Non-pigmented ciliary epithelial cell (primary cell): Measurements from ENCODE around the gene TSPO2.
"Not testable (repeated sequence)": the region's sequence is repeated elsewhere in the genome, so short reads cannot be mapped to it uniquely, and the experiment has no call there.

Experiments
- DNase-seq: peaks from one replicate; pipeline ENCODE4 v3.0.0-alpha.2; 2010; ENCODE audit warnings: low read depth

TSPO2 gene

GRCh38 chr6:41042226-41043055 is at the start of gene TSPO2:
Gene TSPO2 (plus strand): TSS chr6:41042467. CDS start chr6:41042986, 519 bp downstream.
- DNase-seq, result no peak

GRCh38 chr6:40992746-40993145 is 49.5 kb upstream of the TSPO2 start:
- DNase-seq, result no peak

- DNase-seq, result no peak
These were observed 45.6 kb upstream of the TSPO2 start for GRCh38 chr6:40996591-40997233.

- no peak for DNase-seq
These were observed 44.9 kb upstream of the TSPO2 start for GRCh38 chr6:40997234-40997957.

GRCh38 chr6:40998661-40999060 is 43.6 kb upstream of the TSPO2 start:
- DNase-seq, result no peak

GRCh38 chr6:40999569-40999968 is 42.7 kb upstream of the TSPO2 start:
- DNase-seq, result no peak

GRCh38 chr6:41000248-41000647 is 42.0 kb upstream of the TSPO2 start:
- no peak for DNase-seq

GRCh38 chr6:41002168-41002567 is 40.1 kb upstream of the TSPO2 start:
- no peak for DNase-seq

- DNase-seq, result not testable (repeated sequence)
These were observed 36.0 kb upstream of the TSPO2 start for GRCh38 chr6:41006217-41006616.

- DNase-seq, result not testable (repeated sequence)
These were observed 35.3 kb upstream of the TSPO2 start for GRCh38 chr6:41006980-41007379.

GRCh38 chr6:41008011-41008410 is 34.3 kb upstream of the TSPO2 start:
- DNase-seq, result no peak

- DNase-seq, result no peak
These were observed 32.6 kb upstream of the TSPO2 start for GRCh38 chr6:41009669-41010068.

GRCh38 chr6:41011673-41012072 is 30.6 kb upstream of the TSPO2 start:
- no peak for DNase-seq

- no peak for DNase-seq
These were observed 28.7 kb upstream of the TSPO2 start for GRCh38 chr6:41013466-41014153.

- DNase-seq, result no peak
These were observed 27.5 kb upstream of the TSPO2 start for GRCh38 chr6:41014780-41015179.

- DNase-seq, result not testable (repeated sequence)
These were observed 26.4 kb upstream of the TSPO2 start for GRCh38 chr6:41015860-41016259.

- no peak for DNase-seq
These were observed 24.6 kb upstream of the TSPO2 start for GRCh38 chr6:41017663-41018062.

GRCh38 chr6:41021832-41022231 is 20.4 kb upstream of the TSPO2 start:
- no peak for DNase-seq

- no peak for DNase-seq
These were observed 20.0 kb upstream of the TSPO2 start for GRCh38 chr6:41022294-41022693.

- no peak for DNase-seq
These were observed 19.2 kb upstream of the TSPO2 start for GRCh38 chr6:41023114-41023513.

- DNase-seq, result no peak
These were observed 16.2 kb upstream of the TSPO2 start for GRCh38 chr6:41025966-41026530.

GRCh38 chr6:41027241-41027640 is 15.0 kb upstream of the TSPO2 start:
- no peak for DNase-seq
